HepG2 (cell line): ENCODE measurements around the gene ADSL. TPM values are rescaled to one million over a fixed set of nuclear protein-coding genes. Genes with fewer than 3 reads are reported as not detected.

Source experiments
- ATAC-seq: fragments of 200-7000 bp; cut with Tn5 transposase; 3 replicates; pipeline ENCODE4 v1.9.1; 2020; ENCODE audit warnings: mild to moderate bottlenecking, moderate library complexity
- BruUV-seq: library from RNA; stranded (reverse); fragments of 400-500 nt; replicated peaks from 2 replicates; lab custom pipeline; 2021; lab: Mats Ljungman, UMichigan
- CTCF ChIA-PET: fragments of 300-600 bp; formaldehyde crosslinking; extraction: SDS; loops from one replicate; lab custom pipeline; 2021; ENCODE audit warnings: low total read pairs, inconsistent platforms, low intra/inter-chr PET ratio; lab: Yijun Ruan, JAX
- POLR2A ChIA-PET: fragments of 350-600 bp; sonication (Branson Sonifier 250); formaldehyde crosslinking; loops from one replicate; lab custom pipeline; 2020; ENCODE audit warnings: antibody characterized with exemption, inconsistent platforms; lab: Yijun Ruan, JAX
- DNase-seq: peaks from one replicate; pipeline ENCODE4 v3.0.0-alpha.2; 2015; ENCODE audit warnings: low spot score
- FAIRE-seq: peaks from 3 replicates; lab custom pipeline; 2011; peaks lifted over from hg19 to GRCh38; lab: Jason Lieb, UNC
- H2AFZ ChIP-seq: one replicate; pipeline ENCODE4 v1.6.1; 2011; ENCODE audit warnings: low read length, inconsistent platforms
- H3K27ac ChIP-seq: fragments of 300-600 bp; 3 replicates; pipeline ENCODE4 v1.8.0; 2011; ENCODE audit warnings: mixed run types, mild to moderate bottlenecking, mixed read lengths, low read length, inconsistent platforms; ENCODE audit not compliant: insufficient read depth; ENCODE audit errors: extremely low read length
- H3K27me3 ChIP-seq, 2 experiments: fragments of 200-600 bp in 1 of 2; 2 replicates in 1 of 2; 3 replicates in 1 of 2; pipeline versions ENCODE4 v1.6.0 to v1.8.0; 2011; ENCODE audit warnings: low read length in 2 of 2, mild to moderate bottlenecking in 2 of 2, moderate library complexity in 2 of 2, inconsistent platforms in 1 of 2; ENCODE audit not compliant: insufficient read depth in 2 of 2, control insufficient read depth in 1 of 2
- H3K36me3 ChIP-seq, 2 experiments: fragments of 200-600 bp in 1 of 2; replicated peaks in 1 of 2; 2 replicates in 1 of 2; 3 replicates in 1 of 2; pipeline versions ENCODE4 v1.5.1 to v1.8.0; 2011; ENCODE audit warnings: low read length in 2 of 2, inconsistent platforms in 1 of 2; ENCODE audit not compliant: insufficient read depth in 2 of 2, control insufficient read depth in 1 of 2
- H3K4me1 ChIP-seq: 2 replicates; pipeline ENCODE4 v1.5.1; 2012; ENCODE audit warnings: low read length, inconsistent platforms; ENCODE audit not compliant: insufficient read depth
- H3K4me2 ChIP-seq: 2 replicates; pipeline ENCODE4 v1.6.0; 2011; ENCODE audit warnings: low read depth, low read length, inconsistent platforms
- H3K4me3 ChIP-seq, 3 experiments: fragments of 200-600 bp in 1 of 3; sonication (generic), shearing (Covaris generic) in 1 of 3; replicated peaks in 1 of 3; 2 replicates each; pipeline ENCODE4 v1.5.1; 2011 to 2016; ENCODE audit warnings: low read length in 3 of 3, inconsistent platforms in 2 of 3, low read depth in 2 of 3, mild to moderate bottlenecking in 2 of 3, control low read depth in 1 of 3, mixed read lengths in 1 of 3; ENCODE audit not compliant: insufficient read depth in 1 of 3
- H3K79me2 ChIP-seq: one replicate; pipeline ENCODE4 v1.6.1; 2011; ENCODE audit warnings: low read length, inconsistent platforms; ENCODE audit not compliant: insufficient read depth
- H3K9ac ChIP-seq: 2 replicates; pipeline ENCODE4 v1.6.0; 2011; ENCODE audit warnings: mild to moderate bottlenecking, low read depth, low read length, inconsistent platforms; ENCODE audit not compliant: insufficient read depth
- H3K9me3 ChIP-seq: 2 replicates; pipeline ENCODE4 v1.5.1; 2012; ENCODE audit warnings: mild to moderate bottlenecking, low read length
- H4K20me1 ChIP-seq: 2 replicates; pipeline ENCODE4 v1.6.0; 2011; ENCODE audit warnings: inconsistent platforms, mild to moderate bottlenecking, low read length, moderate library complexity; ENCODE audit not compliant: insufficient read depth
- AKAP8 ChIP-seq: sonication (generic); formaldehyde crosslinking; IDR thresholded peaks from 2 replicates; pipeline ENCODE4 v1.5.1; 2020; ENCODE audit warnings: mild to moderate bottlenecking, missing genetic modification reagents
- ARNT ChIP-seq: fragments of 450-650 bp; IDR thresholded peaks from 2 replicates; pipeline ENCODE4 v1.6.1; 2017
- CHCHD3 ChIP-seq: sonication (generic); formaldehyde crosslinking; IDR thresholded peaks from 2 replicates; pipeline ENCODE4 v1.8.0; 2022; ENCODE audit warnings: mild to moderate bottlenecking, missing genetic modification reagents, moderate library complexity
- HES4 ChIP-seq: sonication (generic); formaldehyde crosslinking; IDR thresholded peaks from 2 replicates; pipeline ENCODE4 v1.9.0; 2021; ENCODE audit warnings: mild to moderate bottlenecking, missing genetic modification reagents, borderline replicate concordance
- KDM4B ChIP-seq: sonication (generic); formaldehyde crosslinking; IDR thresholded peaks from 2 replicates; pipeline ENCODE4 v1.4.0; 2020; ENCODE audit warnings: missing genetic modification reagents
- KDM6A ChIP-seq: IDR thresholded peaks from 2 replicates; pipeline ENCODE4 v1.6.1; 2016; ENCODE audit warnings: low read depth
- ZNF121 ChIP-seq: sonication (generic); formaldehyde crosslinking; IDR thresholded peaks from 2 replicates; pipeline ENCODE4 v1.5.0; 2020; ENCODE audit warnings: mild to moderate bottlenecking, missing genetic modification reagents
- ZNF224 ChIP-seq: sonication (generic); formaldehyde crosslinking; IDR thresholded peaks from 2 replicates; pipeline ENCODE4 v1.5.0; 2020; ENCODE audit warnings: mild to moderate bottlenecking, missing genetic modification reagents
- ZNF33A ChIP-seq: sonication (generic); formaldehyde crosslinking; IDR thresholded peaks from 2 replicates; pipeline ENCODE4 v1.5.1; 2020; ENCODE audit warnings: missing genetic modification reagents, mild to moderate bottlenecking, moderate library complexity, borderline replicate concordance
- ZNF562 ChIP-seq: sonication (generic); formaldehyde crosslinking; IDR thresholded peaks from 2 replicates; pipeline ENCODE4 v1.8.0; 2022; ENCODE audit warnings: missing genetic modification reagents, borderline replicate concordance
- ZNF598 ChIP-seq: sonication (generic); formaldehyde crosslinking; IDR thresholded peaks from 2 replicates; pipeline ENCODE4 v1.5.1; 2020; ENCODE audit warnings: mild to moderate bottlenecking, missing genetic modification reagents, borderline replicate concordance
- ZNF776 ChIP-seq: sonication (generic); formaldehyde crosslinking; IDR thresholded peaks from 2 replicates; pipeline ENCODE4 v1.4.0; 2020; ENCODE audit warnings: mild to moderate bottlenecking, missing genetic modification reagents
- in situ Hi-C: cut with HindIII; loops from 2 replicates; pipeline ENCODE4 v1.10.0; 2017; ENCODE audit warnings: low pct_unique_long_range_greater_than_20kb; ENCODE audit not compliant: extremely low pct_ligation_motif_present
- intact Hi-C: fragments of 100-400 bp; cut with micrococcal nuclease; formaldehyde crosslinking; loops from one replicate; pipeline ENCODE4 v1.10.0; 2022; ENCODE audit not compliant: unreplicated experiment
- polyA plus RNA-seq, 8 experiments: library from polyadenylated mRNA; depleted of rRNA in 3 of 8; stranded (reverse) in 7 of 8; unstranded in 1 of 8; fragments of >200 nt; fragmentation: Illumina TruSeq in 4 of 8; extraction: Trizol in 4 of 8; gene quantifications; 2 replicates each; pipeline versions ENCODE4 v1.2.1 to v1.2.3, GENCODE V29; 2011 to 2016; ENCODE audit warnings: low read depth in 4 of 8, missing spikeins in 1 of 8, mixed read lengths in 1 of 8; ENCODE audit not compliant: insufficient read depth in 1 of 8
- total RNA-seq, 5 experiments: library from RNA; depleted of rRNA; stranded (reverse); fragments of >200 nt; fragmentation: Illumina TruSeq; extraction: Trizol; gene quantifications; 2 replicates each; pipeline ENCODE4 v1.2.3, GENCODE V29; 2016; ENCODE audit warnings: low read depth in 1 of 5
- TF ChIP-seq, protein P1 (sequence below): IDR thresholded peaks from 2 replicates; pipeline ENCODE4 v1.6.1; 2016; ENCODE audit warnings: missing biosample characterization, missing genetic modification reagents, low read depth

ADSL gene
- total and polyA plus RNA-seq, 2 of the 13 experiments (the other 11 are each of a cell fraction or from before 2014, with no cell fraction given) = 123 to 174 TPM

DNA sequence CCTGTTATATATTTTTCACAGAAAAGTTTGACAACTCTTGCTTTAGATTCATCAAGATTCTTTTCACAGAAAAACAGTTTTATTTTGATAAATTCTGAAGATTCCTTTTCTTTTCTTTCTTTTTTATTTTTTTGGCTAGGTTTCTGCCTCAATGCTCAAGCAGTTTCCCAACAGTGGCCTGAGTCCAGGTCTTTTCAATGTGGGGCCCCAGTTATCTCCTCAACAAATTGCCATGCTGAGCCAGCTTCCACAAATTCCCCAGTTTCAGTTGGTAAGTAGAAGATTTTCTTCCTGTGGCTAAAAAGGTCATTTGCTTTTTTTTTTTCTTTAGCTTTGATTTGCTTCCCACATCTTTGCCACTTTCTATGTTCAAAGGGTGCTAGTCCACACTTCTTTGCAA, 46.0 kb upstream of the ADSL start:
- H3K4me3 ChIP-seq = no peak overlapping the region
- intact Hi-C loops = no loop called here

More for the DNA sequence above, 46.0 kb upstream of the ADSL start:
- no peak overlapping the region for H2AFZ ChIP-seq
- in situ Hi-C loops = no loop called here
- no peaks in the 10 kb centered on the region for H4K20me1 ChIP-seq
- ChIA-PET CTCF (no interaction called here), POLR2A (no interaction called here)
- no peaks in the 10 kb centered on the region for H3K4me1 ChIP-seq
- no peak overlapping the region for H3K4me2 ChIP-seq
- DNase-seq (no peak), ATAC-seq (no peak), FAIRE-seq (no peak)
- H3K27me3 ChIP-seq = no peaks in the 10 kb centered on the region
- no peaks in the 10 kb centered on the region for H3K9me3 ChIP-seq
- no peaks in the 10 kb centered on the region for H3K79me2 ChIP-seq
- no TSS peak for BruUV-seq
- H3K36me3 ChIP-seq = peaks cover 16 to 42% of the 10 kb centered on the region in 2 experiments
- no peak overlapping the region for H3K9ac ChIP-seq
- TF ChIP-seq ZNF33A (CRISPR knock-in tag) = no peak
- no peak for TF ChIP-seq ZNF776 (CRISPR knock-in tag)
- no peak for TF ChIP-seq ARNT
- TF ChIP-seq ZNF598 (CRISPR knock-in tag) = no peak
- TF ChIP-seq ZNF562 (CRISPR knock-in tag) = no peak
- no peak for TF ChIP-seq KDM6A (CRISPR knock-in tag)
- no peak for TF ChIP-seq KDM4B (CRISPR knock-in tag)
- no peak for TF ChIP-seq HES4
- no peak for TF ChIP-seq ZNF121
- no peak for TF ChIP-seq ZNF224 (CRISPR knock-in tag)
- TF ChIP-seq, protein P1, sequence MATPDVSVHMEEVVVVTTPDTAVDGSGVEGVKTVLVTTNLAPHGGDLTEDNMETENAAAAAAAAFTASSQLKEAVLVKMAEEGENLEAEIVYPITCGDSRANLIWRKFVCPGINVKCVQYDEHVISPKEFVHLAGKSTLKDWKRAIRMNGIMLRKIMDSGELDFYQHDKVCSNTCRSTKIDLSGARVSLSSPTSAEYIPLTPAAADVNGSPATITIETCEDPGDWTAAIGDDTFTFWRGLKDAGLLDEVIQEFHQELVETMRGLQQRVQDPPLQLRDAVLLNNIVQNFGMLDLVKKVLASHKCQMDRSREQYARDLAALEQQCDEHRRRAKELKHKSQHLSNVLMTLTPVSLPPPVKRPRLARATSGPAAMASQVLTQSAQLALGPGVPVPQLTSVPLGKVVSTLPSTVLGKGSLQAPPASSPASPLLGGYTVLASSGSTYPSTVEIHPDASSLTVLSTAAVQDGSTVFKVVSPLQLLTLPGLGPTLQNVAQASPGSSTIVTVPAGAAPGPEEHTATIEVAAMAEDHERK (CRISPR knock-in tag) = no peak
- TF ChIP-seq CHCHD3 (CRISPR knock-in tag) = no peak
- no peak for TF ChIP-seq AKAP8 (CRISPR knock-in tag)
- H3K27ac ChIP-seq = no peak overlapping the region
